ENCODE data around the gene MOB3B. TPM values are rescaled to one million over a fixed set of nuclear protein-coding genes. Genes with fewer than 3 reads are reported as not detected.

MOB3B gene
- total RNA-seq, 3 donors from 2014 or later (not counting 1 experiment from before 2014, with no cell fraction given), result 0.23 to 0.30 (median 0.28) TPM

- H3K27me3 ChIP-seq (ENCODE audit: control insufficient read depth, insufficient read depth, low read length), result no peaks in the 10 kb centered on the region
- no peak overlapping the region for H3K27ac ChIP-seq (ENCODE audit: low read length)
- Mint-ChIP-seq H3K4me1 (no peaks in the 10 kb centered on the region), H3K9me3 (no peaks in the 10 kb centered on the region), H3K36me3 (no peaks in the 10 kb centered on the region), H3K27ac (no peak overlapping the region), H3K27me3 (ENCODE audit: low read depth in 2 of 2) (no peaks in the 10 kb centered on the region), H3K4me3 (no peak overlapping the region)
- H3K4me3 ChIP-seq (ENCODE audit: low read length), result no peak overlapping the region
- H3K4me1 ChIP-seq (ENCODE audit: control insufficient read depth, insufficient read depth, low read length), result peaks cover 15% of the 10 kb centered on the region
- ATAC-seq (no peak), DNase-seq (no peak)
- H3K9me3 ChIP-seq (ENCODE audit: control insufficient read depth, insufficient read depth, low read length), result no peaks in the 10 kb centered on the region
- TF ChIP-seq CTCF (IDR thresholded peaks at IDR 0.05), result no peak
- H3K36me3 ChIP-seq (ENCODE audit: control insufficient read depth, insufficient read depth, low read length), result no peaks in the 10 kb centered on the region
- intact Hi-C loops (cut with micrococcal nuclease), result no loop called here
- 46% methylated on average over 6 of the region's 8 CpGs for WGBS (ENCODE audit: insufficient coverage)
Observed at GRCh38 chr9:27379311-27380251, 150.0 kb downstream of the MOB3B start.

GRCh38 chr9:27377811-27378456 lies 151.7 kb downstream of the MOB3B start:
- Histone ChIP-seq H3K36me3 (ENCODE audit: control insufficient read depth, insufficient read depth, low read length) (no peaks in the 10 kb centered on the region), H3K27ac (ENCODE audit: low read length) (peak overlapping the region; percentile 57), H3K9me3 (ENCODE audit: control insufficient read depth, insufficient read depth, low read length) (no peaks in the 10 kb centered on the region), H3K4me3 (ENCODE audit: low read length) (no peak overlapping the region), H3K4me1 (ENCODE audit: control insufficient read depth, insufficient read depth, low read length) (peaks cover 15% of the 10 kb centered on the region), H3K27me3 (ENCODE audit: control insufficient read depth, insufficient read depth, low read length) (no peaks in the 10 kb centered on the region)
- Mint-ChIP-seq H3K4me1 (no peaks in the 10 kb centered on the region), H3K9me3 (no peaks in the 10 kb centered on the region), H3K36me3 (no peaks in the 10 kb centered on the region), H3K4me3 (no peak overlapping the region), H3K27ac (no peak overlapping the region), H3K27me3 (ENCODE audit: low read depth in 2 of 2) (no peaks in the 10 kb centered on the region)
- intact Hi-C loops (cut with micrococcal nuclease), result no loop called here
- WGBS (ENCODE audit: insufficient coverage), result no CpG with 5 or more reads among the region's 1 CpG
- TF ChIP-seq CTCF (IDR thresholded peaks at IDR 0.05), result no peak
- ATAC-seq (no peak), DNase-seq (no peak)

- Histone ChIP-seq H3K27me3 (ENCODE audit: control insufficient read depth, insufficient read depth, low read length) (no peaks in the 10 kb centered on the region), H3K36me3 (ENCODE audit: control insufficient read depth, insufficient read depth, low read length) (no peaks in the 10 kb centered on the region), H3K4me3 (ENCODE audit: low read length) (no peak overlapping the region), H3K9me3 (ENCODE audit: control insufficient read depth, insufficient read depth, low read length) (no peaks in the 10 kb centered on the region), H3K27ac (ENCODE audit: low read length) (peak overlapping the region; percentile 57), H3K4me1 (ENCODE audit: control insufficient read depth, insufficient read depth, low read length) (peaks cover 15% of the 10 kb centered on the region)
- TF ChIP-seq CTCF (IDR thresholded peaks at IDR 0.05), result no peak
- no peak overlapping the region for H3K4me3 Mint-ChIP-seq
- H3K9me3 Mint-ChIP-seq, result no peaks in the 10 kb centered on the region
- ATAC-seq (no peak), DNase-seq (no peak)
- H3K27me3 Mint-ChIP-seq (ENCODE audit: low read depth in 2 of 2), result no peaks in the 10 kb centered on the region
- WGBS (ENCODE audit: insufficient coverage), result 63% methylated on average over 8 of the region's 8 CpGs
- intact Hi-C loops (cut with micrococcal nuclease), result no loop called here
- H3K4me1 Mint-ChIP-seq, result no peaks in the 10 kb centered on the region
- no peaks in the 10 kb centered on the region for H3K36me3 Mint-ChIP-seq
- no peak overlapping the region for H3K27ac Mint-ChIP-seq
Observed at GRCh38 chr9:27377147-27377807, 152.3 kb downstream of the MOB3B start.

Data from natural killer cell (primary cell).